Lower lobe of right lung (tissue), 2 donors: Measurements from ENCODE around the gene HID1. TPM values are rescaled to one million over a fixed set of nuclear protein-coding genes. Genes with fewer than 3 reads are reported as not detected.

Experiments used
- ATAC-seq, 2 donors: fragments of 200-7000 bp; cut with Tn5 transposase; one replicate each; pipeline ENCODE4 v1.9.1; 2020 to 2022; ENCODE audit warnings: mild to moderate bottlenecking in 2 of 2, moderate library complexity in 2 of 2
- DNase-seq: peaks from one replicate; pipeline ENCODE4 v3.0.0-alpha.2; 2020
- H3K27ac ChIP-seq: fragments of 200-600 bp; one replicate; pipeline ENCODE4 v1.8.0; 2022
- H3K27me3 ChIP-seq: fragments of 200-600 bp; one replicate; pipeline ENCODE4 v1.8.0; 2022; ENCODE audit warnings: low read depth
- H3K36me3 ChIP-seq: fragments of 200-600 bp; one replicate; pipeline ENCODE4 v1.8.0; 2022; ENCODE audit warnings: mild to moderate bottlenecking
- H3K4me1 ChIP-seq: fragments of 200-600 bp; one replicate; pipeline ENCODE4 v1.8.0; 2022
- H3K4me3 ChIP-seq: fragments of 200-600 bp; one replicate; pipeline ENCODE4 v1.8.0; 2022; ENCODE audit warnings: mild to moderate bottlenecking
- H3K9me3 ChIP-seq: fragments of 200-600 bp; one replicate; pipeline ENCODE4 v1.8.0; 2022
- CTCF ChIP-seq: fragments of 200-600 bp; IDR thresholded peaks from one replicate; pipeline ENCODE4 v1.8.0; 2022; ENCODE audit warnings: antibody characterized with exemption, mild to moderate bottlenecking
- intact Hi-C: fragments of 100-400 bp; cut with DNase I; formaldehyde crosslinking; loops from one replicate; pipeline ENCODE4 v1.11.0; 2022
- total RNA-seq: library from RNA; stranded (reverse); fragmentation: NEBNext Ultra II Directional; extraction: Animal tissue kit (Norgen Biotek cat#: 25700); gene quantifications from one replicate; pipeline ENCODE4 v1.2.1, GENCODE V29; 2021
- donor health status: DM: no; HTN: yes; CAD: no; lungs with severe emphysema.

Gene HID1
- total RNA-seq, 1 donor from 2014 or later = 28.6 TPM

GRCh38 chr17:74959826-74960515 is 12.6 kb downstream of the HID1 start:
- intact Hi-C loops = no loop called here
- Histone ChIP-seq H3K4me1 (peaks cover 15% of the 10 kb centered on the region), H3K27ac (no peak overlapping the region), H3K9me3 (no peaks in the 10 kb centered on the region), H3K27me3 (no peaks in the 10 kb centered on the region), H3K4me3 (no peak overlapping the region), H3K36me3 (peaks cover 16% of the 10 kb centered on the region)
- DNase-seq = no peak
- no peak for TF ChIP-seq CTCF
- ATAC-seq = peak; percentile 2 to 28

DNA sequence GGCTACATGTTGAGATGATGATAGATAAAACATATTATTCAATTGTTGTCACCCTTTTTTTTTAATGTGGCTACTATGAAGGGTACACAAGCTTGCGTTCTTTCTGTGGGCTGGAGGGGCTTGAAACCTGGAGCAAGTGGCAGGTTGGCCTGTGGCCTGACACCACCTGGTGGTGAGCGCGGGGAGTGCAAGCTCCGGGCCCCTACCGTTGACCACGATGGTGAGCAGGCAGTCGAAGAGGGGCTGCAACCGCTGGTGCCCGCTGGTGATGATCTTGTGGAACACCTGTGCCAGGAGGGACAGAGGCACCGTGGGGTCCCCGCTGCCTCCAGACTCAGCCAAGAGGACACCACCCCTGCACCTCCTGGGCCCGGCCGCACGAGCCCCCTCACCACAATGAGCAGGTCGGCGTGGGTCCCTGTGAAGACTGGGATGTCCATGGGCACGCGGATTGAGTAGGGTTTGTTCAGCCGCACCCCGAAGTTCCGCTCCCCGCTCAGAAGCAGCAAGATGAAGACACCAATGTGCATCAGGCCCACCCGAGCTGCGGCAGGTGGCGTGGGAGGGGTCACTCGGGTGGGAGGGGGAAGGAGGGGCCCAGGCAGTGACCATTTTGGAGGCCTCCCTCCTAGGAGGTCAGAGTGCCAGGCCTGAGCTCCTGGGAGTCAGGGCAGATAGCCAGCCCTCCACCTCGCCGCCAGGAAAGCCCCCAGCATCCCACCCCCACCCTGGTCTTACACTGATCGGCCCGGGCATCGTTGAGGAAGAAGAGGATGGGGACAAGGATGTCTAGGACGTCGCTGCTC is 14.4 kb downstream of the HID1 start:
- Histone ChIP-seq H3K9me3 (no peaks in the 10 kb centered on the region), H3K36me3 (peaks cover 8% of the 10 kb centered on the region), H3K27me3 (no peaks in the 10 kb centered on the region), H3K4me3 (no peak overlapping the region), H3K4me1 (peaks cover 15% of the 10 kb centered on the region), H3K27ac (no peak overlapping the region)
- ATAC-seq = peak; percentile 20 to 41
- peak; percentile 83 for DNase-seq
- peak; percentile 96 for TF ChIP-seq CTCF
- intact Hi-C loops = no loop called here

DNA sequence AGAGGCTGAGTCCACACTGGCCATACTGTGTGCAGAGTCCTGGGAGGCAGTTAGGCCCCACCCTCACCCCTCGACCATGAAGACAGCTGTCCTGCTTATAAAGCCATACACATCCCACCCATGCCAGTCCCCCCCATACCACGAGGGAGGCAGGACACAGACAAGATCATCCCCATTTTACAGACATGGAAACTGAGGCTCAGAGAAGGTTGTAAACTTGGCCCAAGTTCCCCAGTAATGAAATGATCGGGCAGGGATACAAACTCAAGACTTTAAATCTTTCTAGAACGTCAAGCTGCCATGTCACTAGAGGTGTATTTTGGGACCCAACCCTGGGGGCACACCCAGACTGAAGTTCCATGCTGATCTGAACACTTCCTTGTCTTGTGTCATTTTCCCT is 16.5 kb downstream of the HID1 start:
- H3K36me3 ChIP-seq = peaks cover 8% of the 10 kb centered on the region
- H3K4me1 ChIP-seq = peaks cover 7% of the 10 kb centered on the region
- no peak for ATAC-seq

DNA sequence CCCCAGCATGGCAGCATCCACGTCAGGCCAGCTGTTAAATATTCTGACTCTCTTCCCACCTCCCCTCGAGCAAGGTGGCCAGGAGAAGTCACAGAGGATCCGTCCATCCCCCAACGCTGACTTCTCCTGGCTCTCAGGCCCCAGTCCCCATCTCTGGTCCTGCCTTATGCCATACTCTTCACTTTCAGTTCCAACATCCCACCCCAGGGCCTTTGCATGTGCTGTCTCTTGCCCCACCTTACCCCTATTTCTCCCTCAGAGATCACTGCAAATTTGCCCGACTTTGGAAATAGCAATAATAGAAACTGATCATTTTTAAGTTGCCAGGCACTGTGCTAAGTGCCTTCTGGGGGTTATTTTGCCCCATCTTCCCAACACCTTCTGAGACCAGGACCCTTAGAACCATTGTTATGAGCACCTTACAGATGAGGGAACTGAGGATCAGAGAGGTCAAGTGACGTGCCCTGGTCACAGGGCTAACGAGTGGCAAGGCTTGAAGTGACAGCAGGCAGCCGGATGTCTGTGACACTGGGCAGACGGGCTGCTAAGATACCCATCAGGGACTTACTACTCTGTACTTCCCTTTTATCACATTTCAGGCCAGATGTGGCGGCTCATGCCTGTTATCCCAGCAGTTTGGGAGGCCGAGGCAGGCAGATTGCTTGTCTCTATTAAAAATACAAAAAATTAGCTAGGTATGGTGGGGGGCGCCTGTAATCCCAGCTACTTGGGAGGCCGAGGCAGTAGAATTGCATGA is 17.7 kb downstream of the HID1 start:
- Histone ChIP-seq H3K27me3 (peaks cover 5% of the 10 kb centered on the region), H3K4me1 (no peaks in the 10 kb centered on the region), H3K27ac (no peak overlapping the region), H3K4me3 (no peak overlapping the region), H3K36me3 (peaks cover 4% of the 10 kb centered on the region), H3K9me3 (no peaks in the 10 kb centered on the region)
- DNase-seq = no peak
- TF ChIP-seq CTCF = no peak
- intact Hi-C loops = no loop called here
- no peak for ATAC-seq

More for the DNA sequence above, 16.5 kb downstream of the HID1 start:
- DNase-seq = no peak
- intact Hi-C loops = no loop called here
- no peak for TF ChIP-seq CTCF
- H3K27ac ChIP-seq = no peak overlapping the region
- H3K27me3 ChIP-seq = peaks cover 5% of the 10 kb centered on the region
- no peak overlapping the region for H3K4me3 ChIP-seq
- no peaks in the 10 kb centered on the region for H3K9me3 ChIP-seq

GRCh38 chr17:74954115-74954514 is 18.4 kb downstream of the HID1 start:
- Histone ChIP-seq H3K4me1 (no peaks in the 10 kb centered on the region), H3K9me3 (no peaks in the 10 kb centered on the region), H3K27me3 (peaks cover 5% of the 10 kb centered on the region), H3K4me3 (no peak overlapping the region), H3K27ac (no peak overlapping the region), H3K36me3 (peaks cover 4% of the 10 kb centered on the region)
- no peak for TF ChIP-seq CTCF
- intact Hi-C loops = no loop called here
- ATAC-seq (no peak), DNase-seq (no peak)
